Left colon (tissue), 2 donors: ENCODE results near the gene BMPR1B. TPM values are rescaled to one million over a fixed set of nuclear protein-coding genes. Genes with fewer than 3 reads are reported as not detected.
"Not testable (repeated sequence)": the region's sequence is repeated elsewhere in the genome, so short reads cannot be mapped to it uniquely, and the experiment has no call there.

Source experiments
- ATAC-seq: fragments of 200-7000 bp; cut with Tn5 transposase; one replicate; pipeline ENCODE4 v1.9.1; 2020; ENCODE audit warnings: mild to moderate bottlenecking, moderate library complexity
- DNase-seq, 2 donors: peaks; one replicate each; pipeline ENCODE4 v3.0.0-alpha.2; 2020
- intact Hi-C, 2 donors: fragments of 100-400 bp; cut with DNase I in 1 of 2; cut with micrococcal nuclease in 1 of 2; formaldehyde crosslinking; loops; one replicate each; pipeline versions ENCODE4 v1.11.2 to v1.14.0; 2022; cut with DNase I, micrococcal nuclease
- total RNA-seq, 2 donors: library from RNA; stranded (reverse); fragmentation: NEBNext Ultra II Directional; extraction: Animal tissue kit (Norgen Biotek cat#: 25700); gene quantifications; one replicate each; pipeline ENCODE4 v1.2.1, GENCODE V29; 2021
- donor health status: DM: no; HTN: no; CAD: no.
- donor health status: DM: yes; HTN: yes; CAD: no.

BMPR1B gene
- total RNA-seq, 2 donors from 2014 or later, result 0.21 to 0.47 TPM

- intact Hi-C loops, result no loop called here
- DNase-seq (no peak), ATAC-seq (no peak)
These were observed 293.4 kb downstream of the BMPR1B start for GRCh38 chr4:95050980-95051701.

- ATAC-seq, result no peak
- DNase-seq, result no peak
- intact Hi-C loops, result no loop called here
These were observed 293.9 kb downstream of the BMPR1B start for GRCh38 chr4:95051702-95052020.

GRCh38 chr4:95058991-95059390, 301.2 kb downstream of the BMPR1B start:
- DNase-seq, result no peak
- intact Hi-C loops, result no loop called here
- no peak for ATAC-seq

GRCh38 chr4:95059663-95060062, 301.9 kb downstream of the BMPR1B start:
- intact Hi-C loops, result no loop called here
- DNase-seq, result no peak
- no peak for ATAC-seq

- DNase-seq (no peak), ATAC-seq (no peak)
- intact Hi-C loops, result no loop called here
These were observed 303.5 kb downstream of the BMPR1B start for GRCh38 chr4:95061220-95061619.

- DNase-seq, intact Hi-C loops, ATAC-seq: not testable (repeated sequence)
These were observed 304.0 kb downstream of the BMPR1B start for GRCh38 chr4:95061801-95062200.

- ATAC-seq (no peak), DNase-seq (no peak)
- intact Hi-C loops, result no loop called here
These were observed 308.3 kb downstream of the BMPR1B start for GRCh38 chr4:95066050-95066449.

GRCh38 chr4:95068401-95068800, 310.6 kb downstream of the BMPR1B start:
- DNase-seq (no peak), ATAC-seq (no peak)
- intact Hi-C loops, result no loop called here

GRCh38 chr4:95068818-95069478, 311.2 kb downstream of the BMPR1B start:
- DNase-seq (no peak), ATAC-seq (no peak)
- intact Hi-C loops, result no loop called here

GRCh38 chr4:95071851-95072250, 314.1 kb downstream of the BMPR1B start:
- no peak for DNase-seq
- ATAC-seq, result no peak
- intact Hi-C loops, result no loop called here

- no peak for DNase-seq
- intact Hi-C loops, result no loop called here
- no peak for ATAC-seq
These were observed 315.9 kb downstream of the BMPR1B start for GRCh38 chr4:95073646-95074045.

GRCh38 chr4:95077864-95078263, 320.1 kb downstream of the BMPR1B start:
- DNase-seq (no peak), ATAC-seq (no peak)
- intact Hi-C loops, result no loop called here

- intact Hi-C loops, result no loop called here
- no peak for ATAC-seq
These were observed 323.2 kb downstream of the BMPR1B start for GRCh38 chr4:95080969-95081368.

GRCh38 chr4:95084584-95084983, 326.8 kb downstream of the BMPR1B start:
- peak; percentile 94 for ATAC-seq
- no peak for DNase-seq
- intact Hi-C loops, result no loop called here

More at GRCh38 chr4:95080969-95081368, 323.2 kb downstream of the BMPR1B start:
- no peak for DNase-seq

- DNase-seq (no peak), ATAC-seq (no peak)
- intact Hi-C loops, result no loop called here
These were observed 327.5 kb downstream of the BMPR1B start for GRCh38 chr4:95085124-95085833.

GRCh38 chr4:95086551-95086950, 328.8 kb downstream of the BMPR1B start:
- ATAC-seq (peak; percentile 36), DNase-seq (no peak)
- intact Hi-C loops, result no loop called here

- intact Hi-C loops, result no loop called here
- DNase-seq (no peak), ATAC-seq (peak; percentile 44)
These were observed 330.1 kb downstream of the BMPR1B start for GRCh38 chr4:95087657-95088455.

- DNase-seq (no peak), ATAC-seq (no peak)
- intact Hi-C loops, result loop anchor here in 1 of 2 donors (10.0 kb wide), 1 partner anchor 466 kb away; no protein-coding TSS in a partner anchor
These were observed 333.5 kb downstream of the BMPR1B start for GRCh38 chr4:95091272-95091671.

- DNase-seq (no peak), ATAC-seq (no peak)
- intact Hi-C loops, result loop anchor here in 1 of 2 donors (10.0 kb wide), 1 partner anchor 468 kb away; no protein-coding TSS in a partner anchor
These were observed 335.0 kb downstream of the BMPR1B start for GRCh38 chr4:95092766-95093165.
